ENCODE results near the gene IQCN. TPM values are rescaled to one million over a fixed set of nuclear protein-coding genes. Genes with fewer than 3 reads are reported as not detected.
"Not testable (repeated sequence)": the region's sequence is repeated elsewhere in the genome, so short reads cannot be mapped to it uniquely, and the experiment has no call there.

IQCN gene
- polyA plus RNA-seq, 3 donors = 6.5 to 13.0 (median 12.5) TPM

- no peak for DNase-seq
These were observed 54.2 kb downstream of the IQCN start for GRCh38 chr19:18219911-18220631.

DNA sequence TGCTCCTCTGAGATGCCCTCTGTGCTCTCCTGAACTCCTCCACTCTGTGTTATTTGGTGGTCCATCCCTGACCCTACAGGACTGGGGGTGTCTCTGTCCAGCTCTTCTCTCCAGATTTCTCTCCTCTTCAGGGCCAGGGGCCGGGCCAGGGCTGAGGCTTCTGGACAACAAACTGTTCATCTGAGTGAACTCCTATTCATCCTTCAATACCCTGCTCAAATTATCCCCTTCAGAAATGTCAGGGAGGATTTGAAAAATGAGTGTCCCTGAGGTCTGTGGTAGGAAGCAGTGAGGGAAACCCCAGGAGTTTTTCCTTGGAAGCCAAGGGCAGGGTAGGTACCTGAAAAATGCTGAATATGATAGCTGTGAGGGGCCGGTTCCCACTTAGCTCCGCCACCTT, 55.7 kb downstream of the IQCN start:
- DNase-seq = no peak

DNA sequence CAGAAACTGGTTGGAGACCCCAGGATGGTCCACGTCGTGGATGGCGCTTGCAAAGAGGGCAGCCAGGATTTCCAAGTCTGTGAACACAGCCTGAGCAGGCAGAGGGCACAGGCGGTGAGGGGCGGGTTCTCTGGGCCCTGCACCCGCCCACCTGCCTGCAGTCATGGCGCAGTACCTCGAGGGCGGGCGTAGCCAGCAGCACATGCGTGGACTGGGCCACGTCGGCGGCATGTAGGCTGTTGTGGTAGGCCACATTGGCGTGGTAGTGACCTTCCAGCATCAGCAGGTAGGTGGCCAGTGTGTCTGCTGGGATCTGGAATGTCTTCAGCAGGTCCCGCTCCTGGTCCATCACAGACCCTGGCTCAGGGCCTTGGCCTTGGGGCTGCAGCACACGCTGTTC, 56.1 kb downstream of the IQCN start:
- no peak for DNase-seq

DNA sequence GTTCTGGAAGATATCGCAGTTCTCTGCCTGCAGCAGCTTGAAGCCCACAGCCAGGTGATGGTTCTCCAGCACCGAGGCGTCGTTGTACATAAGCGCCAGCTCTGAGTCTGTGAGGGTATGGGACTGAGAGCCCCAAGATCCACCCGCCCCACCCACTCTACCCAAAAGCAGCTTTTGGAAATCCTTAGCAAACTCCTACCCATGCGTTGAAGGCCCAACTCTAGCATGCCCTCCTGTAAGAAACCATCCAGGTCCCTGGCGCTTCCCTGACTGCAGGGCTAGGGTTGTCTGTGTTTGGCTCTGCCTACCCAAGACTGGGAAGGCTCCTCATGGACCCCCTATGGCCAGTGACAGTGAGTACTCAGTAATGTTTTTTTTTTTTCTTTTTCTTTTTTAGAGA, 57.5 kb downstream of the IQCN start:
- no peak for DNase-seq

DNA sequence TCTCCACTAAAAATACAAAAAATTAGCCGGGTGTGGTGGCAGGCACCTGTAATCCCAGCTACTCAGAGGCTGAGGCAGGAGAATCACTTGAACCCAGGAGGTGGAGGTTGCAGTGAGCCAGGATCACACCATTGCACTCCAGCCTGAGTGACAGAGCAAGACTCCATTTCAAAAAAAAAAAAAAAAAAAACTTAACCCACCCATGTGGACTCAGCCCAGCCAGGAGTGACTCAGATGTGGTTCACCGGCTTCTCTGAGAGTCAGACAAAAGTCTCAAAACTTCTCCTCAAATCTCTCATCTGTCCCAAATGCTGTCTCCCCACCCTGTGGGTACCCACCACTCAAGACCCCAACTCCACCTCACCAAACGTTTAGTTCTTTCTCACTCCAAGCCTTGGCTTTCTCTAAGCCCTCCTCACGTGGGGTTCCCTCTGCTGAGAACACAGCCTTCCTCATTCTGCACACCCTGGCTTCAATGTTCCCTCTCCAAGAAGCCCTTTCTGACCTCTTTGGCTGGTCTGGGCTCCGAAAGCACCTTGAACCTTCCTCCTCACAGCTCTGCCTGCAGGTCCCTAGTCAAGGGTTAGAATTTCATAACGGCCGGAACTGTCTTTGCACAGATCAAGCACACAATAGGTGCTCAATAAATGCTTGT, 59.3 kb downstream of the IQCN start:
- no peak for DNase-seq

DNA sequence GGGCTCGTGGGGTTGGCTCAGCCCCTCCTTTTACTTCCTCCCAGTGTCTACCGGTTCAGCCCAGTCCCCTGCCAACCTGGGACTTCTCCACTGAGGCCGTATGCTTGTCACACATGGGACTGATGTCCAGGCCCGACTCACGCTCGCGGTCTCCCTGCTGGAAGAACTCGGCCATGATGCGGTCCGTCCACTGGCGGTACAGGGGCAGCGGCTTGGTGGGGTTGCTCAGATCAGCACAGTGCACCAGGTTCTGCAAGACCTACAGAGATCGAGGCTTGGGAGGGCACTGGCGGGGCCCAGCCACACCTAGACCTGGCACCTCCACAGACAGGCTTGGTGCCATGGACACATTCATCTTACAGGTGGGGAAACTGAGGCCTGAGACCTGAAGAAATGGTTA, 62.6 kb downstream of the IQCN start:
- DNase-seq = no peak

- not testable (repeated sequence) for DNase-seq
These were observed 64.3 kb downstream of the IQCN start for GRCh38 chr19:18209912-18210311.

- no peak for DNase-seq
These were observed 65.9 kb downstream of the IQCN start for GRCh38 chr19:18208098-18208951.

Other genes starting within 250 kb of the IQCN start
- gene IL12RB1, start 187.5 kb downstream of the IQCN start, polyA plus RNA-seq (ENCODE audit: insufficient read length in 3 of 3) = under 1 TPM; 0.18 to 0.27 (median 0.24) TPM
- gene MAST3, start 176.7 kb downstream of the IQCN start, polyA plus RNA-seq (ENCODE audit: insufficient read length in 3 of 3) = 1 to 10 TPM; 5.7 to 8.3 (median 7.5) TPM
- gene PIK3R2, start 121.3 kb downstream of the IQCN start, polyA plus RNA-seq (ENCODE audit: insufficient read length in 3 of 3) = 10 to 100 TPM; 27.2 to 39.0 (median 28.4) TPM
- gene IFI30, start 100.6 kb downstream of the IQCN start, polyA plus RNA-seq (ENCODE audit: insufficient read length in 3 of 3) = 10 to 100 TPM; 11.5 to 16.9 (median 12.6) TPM
- gene MPV17L2, start 81.2 kb downstream of the IQCN start, polyA plus RNA-seq (ENCODE audit: insufficient read length in 3 of 3) = 10 to 100 TPM; 11.1 to 11.7 (median 11.1) TPM
- 1 to 10 TPM; 5.2 to 5.5 (median 5.2) TPM for gene RAB3A, start 70.4 kb downstream of the IQCN start, polyA plus RNA-seq (ENCODE audit: insufficient read length in 3 of 3)
- under 1 TPM; 0.77 to 0.82 (median 0.78) TPM for gene PDE4C, start 48.0 kb downstream of the IQCN start, polyA plus RNA-seq (ENCODE audit: insufficient read length in 3 of 3)
- 100 to 1,000 TPM in 1 of 3 donors, 10 to 100 TPM in 2; 65.8 to 114 (median 73.7) TPM for gene JUND, start 7.2 kb upstream of the IQCN start, polyA plus RNA-seq (ENCODE audit: insufficient read length in 3 of 3)
- 100 to 1,000 TPM; 102 to 129 (median 114) TPM for gene LSM4, start 48.6 kb upstream of the IQCN start, polyA plus RNA-seq (ENCODE audit: insufficient read length in 3 of 3)
- 10 to 100 TPM; 21.3 to 33.2 (median 32.1) TPM for gene PGPEP1, start 66.1 kb upstream of the IQCN start, polyA plus RNA-seq (ENCODE audit: insufficient read length in 3 of 3)
- 1 to 10 TPM; 4.5 to 6.9 (median 6.0) TPM for gene GDF15, start 111.7 kb upstream of the IQCN start, polyA plus RNA-seq (ENCODE audit: insufficient read length in 3 of 3)
- 1 to 10 TPM in 1 of 3 donors, under 1 TPM in 2; 0.87 to 1.2 (median 0.98) TPM for gene LRRC25, start 123.2 kb upstream of the IQCN start, polyA plus RNA-seq (ENCODE audit: insufficient read length in 3 of 3)
- gene SSBP4, start 144.9 kb upstream of the IQCN start, polyA plus RNA-seq (ENCODE audit: insufficient read length in 3 of 3) = 100 to 1,000 TPM in 2 of 3 donors, 10 to 100 TPM in 1; 99.9 to 117 (median 117) TPM
- 100 to 1,000 TPM; 115 to 147 (median 133) TPM for gene ISYNA1, start 163.7 kb upstream of the IQCN start, polyA plus RNA-seq (ENCODE audit: insufficient read length in 3 of 3)
- gene ELL, start 247.6 kb upstream of the IQCN start, polyA plus RNA-seq (ENCODE audit: insufficient read length in 3 of 3) = 10 to 100 TPM in 2 of 3 donors, 1 to 10 TPM in 1; 9.9 to 12.2 (median 12.0) TPM